ENCODE data around the gene ASTN2.

- TF ChIP-seq, protein P1, sequence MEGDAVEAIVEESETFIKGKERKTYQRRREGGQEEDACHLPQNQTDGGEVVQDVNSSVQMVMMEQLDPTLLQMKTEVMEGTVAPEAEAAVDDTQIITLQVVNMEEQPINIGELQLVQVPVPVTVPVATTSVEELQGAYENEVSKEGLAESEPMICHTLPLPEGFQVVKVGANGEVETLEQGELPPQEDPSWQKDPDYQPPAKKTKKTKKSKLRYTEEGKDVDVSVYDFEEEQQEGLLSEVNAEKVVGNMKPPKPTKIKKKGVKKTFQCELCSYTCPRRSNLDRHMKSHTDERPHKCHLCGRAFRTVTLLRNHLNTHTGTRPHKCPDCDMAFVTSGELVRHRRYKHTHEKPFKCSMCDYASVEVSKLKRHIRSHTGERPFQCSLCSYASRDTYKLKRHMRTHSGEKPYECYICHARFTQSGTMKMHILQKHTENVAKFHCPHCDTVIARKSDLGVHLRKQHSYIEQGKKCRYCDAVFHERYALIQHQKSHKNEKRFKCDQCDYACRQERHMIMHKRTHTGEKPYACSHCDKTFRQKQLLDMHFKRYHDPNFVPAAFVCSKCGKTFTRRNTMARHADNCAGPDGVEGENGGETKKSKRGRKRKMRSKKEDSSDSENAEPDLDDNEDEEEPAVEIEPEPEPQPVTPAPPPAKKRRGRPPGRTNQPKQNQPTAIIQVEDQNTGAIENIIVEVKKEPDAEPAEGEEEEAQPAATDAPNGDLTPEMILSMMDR (conservative IDR thresholded peaks at IDR 0.05 in 1 of 2, IDR thresholded peaks at IDR 0.05 in 1 of 2; ENCODE audit: extremely low read depth in 1 of 2, insufficient read depth in 1 of 2, low read depth in 1 of 2, low read length in 2 of 2) = no peak
- TF ChIP-seq EZH2 (IDR thresholded peaks at IDR 0.05; ENCODE audit: borderline replicate concordance, low read length) = no peak
Observed at GRCh38 chr9:116749176-116749575, 665.7 kb downstream of the ASTN2 start.
